HG03442 (cell line): ENCODE measurements around the gene CPM.
A peak's percentile ranks its signal among the peaks of the same experiment; 100 is the strongest.

Source experiments
- ATAC-seq: cut with Tn5 transposase; IDR thresholded peaks from one replicate; pipeline ENCODE4 v1.9.1; 2021; ENCODE audit warnings: mild to moderate bottlenecking, moderate library complexity; ENCODE audit not compliant: unreplicated experiment

CPM gene

GRCh38 chr12:68908076-68908475, 24.9 kb downstream of the CPM start:
- ATAC-seq, result no peak

GRCh38 chr12:68905733-68906132, 27.2 kb downstream of the CPM start:
- ATAC-seq, result no peak

- ATAC-seq, result peak; percentile 43
Measured at GRCh38 chr12:68904351-68904962, 28.5 kb downstream of the CPM start.

- no peak for ATAC-seq
Measured at GRCh38 chr12:68903511-68903910, 29.5 kb downstream of the CPM start.

- no peak for ATAC-seq
Measured at GRCh38 chr12:68901551-68901950, 31.4 kb downstream of the CPM start.

- no peak for ATAC-seq
Measured at GRCh38 chr12:68901145-68901544, 31.8 kb downstream of the CPM start.

- no peak for ATAC-seq
Measured at GRCh38 chr12:68900241-68900640, 32.7 kb downstream of the CPM start.

GRCh38 chr12:68899251-68899771, 33.7 kb downstream of the CPM start:
- ATAC-seq, result no peak

GRCh38 chr12:68896881-68897540, 36.0 kb downstream of the CPM start:
- no peak for ATAC-seq

- no peak for ATAC-seq
Measured at GRCh38 chr12:68894276-68894855, 38.6 kb downstream of the CPM start.

GRCh38 chr12:68893741-68894140, 39.2 kb downstream of the CPM start:
- no peak for ATAC-seq

GRCh38 chr12:68893201-68893600, 39.8 kb downstream of the CPM start:
- ATAC-seq, result no peak

- no peak for ATAC-seq
Measured at GRCh38 chr12:68891141-68891540, 41.8 kb downstream of the CPM start.

GRCh38 chr12:68890701-68891113, 42.3 kb downstream of the CPM start:
- ATAC-seq, result no peak

GRCh38 chr12:68888243-68888642, 44.7 kb downstream of the CPM start:
- ATAC-seq, result no peak

- no peak for ATAC-seq
Measured at GRCh38 chr12:68887641-68888040, 45.3 kb downstream of the CPM start.

- no peak for ATAC-seq
Measured at GRCh38 chr12:68886636-68887572, 46.1 kb downstream of the CPM start.

GRCh38 chr12:68885381-68885780, 47.6 kb downstream of the CPM start:
- ATAC-seq, result no peak

GRCh38 chr12:68884251-68884650, 48.7 kb downstream of the CPM start:
- ATAC-seq, result no peak

- ATAC-seq, result no peak
Measured at GRCh38 chr12:68883151-68883550, 49.8 kb downstream of the CPM start.
